ENCODE measurements around the gene GPR146.

GRCh38 chr7:1079546-1079945 is 35.2 kb downstream of the GPR146 start:
- TF ChIP-seq CTCF (IDR thresholded peaks at IDR 0.05): no peak
- no peak for TF ChIP-seq POLR2A (IDR thresholded peaks at IDR 0.05)
- no peak for TF ChIP-seq EP300 (IDR thresholded peaks at IDR 0.05)
